Amniotic stem cell (primary cell): Measurements from ENCODE around the gene PTS.
"Not testable (repeated sequence)": the region's sequence is repeated elsewhere in the genome, so short reads cannot be mapped to it uniquely, and the experiment has no call there.

Experiments used
- DNase-seq: peaks from one replicate; lab custom pipeline; 2025; lab: John Stamatoyannopoulos, UW

PTS gene

GRCh38 chr11:112226062-112226830, at the start of gene PTS:
TSS of gene PTS (plus strand) at chr11:112226428. CDS start at chr11:112226444, 16 bp downstream.
- DNase-seq = peak; percentile 44

- DNase-seq = no peak
Observed at GRCh38 chr11:112177589-112177988, 48.6 kb upstream of the PTS start.

- DNase-seq = no peak
Observed at GRCh38 chr11:112178428-112178827, 47.8 kb upstream of the PTS start.

GRCh38 chr11:112178936-112179335, 47.3 kb upstream of the PTS start:
- DNase-seq = no peak

- DNase-seq = no peak
Observed at GRCh38 chr11:112179601-112180000, 46.6 kb upstream of the PTS start.

GRCh38 chr11:112182867-112183266, 43.4 kb upstream of the PTS start:
- DNase-seq = no peak

GRCh38 chr11:112185883-112186282, 40.3 kb upstream of the PTS start:
- no peak for DNase-seq

- no peak for DNase-seq
Observed at GRCh38 chr11:112186304-112186703, 39.9 kb upstream of the PTS start.

GRCh38 chr11:112195113-112195512, 31.1 kb upstream of the PTS start:
- DNase-seq = not testable (repeated sequence)

- DNase-seq = no peak
Observed at GRCh38 chr11:112195951-112196351, 30.3 kb upstream of the PTS start.

- no peak for DNase-seq
Observed at GRCh38 chr11:112196519-112197087, 29.6 kb upstream of the PTS start.

- DNase-seq = not testable (repeated sequence)
Observed at GRCh38 chr11:112199101-112199500, 27.1 kb upstream of the PTS start.

- no peak for DNase-seq
Observed at GRCh38 chr11:112200252-112200651, 26.0 kb upstream of the PTS start.

GRCh38 chr11:112206071-112206470, 20.2 kb upstream of the PTS start:
- no peak for DNase-seq

GRCh38 chr11:112210890-112211289, 15.3 kb upstream of the PTS start:
- DNase-seq = no peak

GRCh38 chr11:112211536-112211935, 14.7 kb upstream of the PTS start:
- DNase-seq = no peak

GRCh38 chr11:112212290-112212689, 13.9 kb upstream of the PTS start:
- DNase-seq = no peak

- no peak for DNase-seq
Observed at GRCh38 chr11:112212710-112213109, 13.5 kb upstream of the PTS start.

- DNase-seq = no peak
Observed at GRCh38 chr11:112213753-112214152, 12.5 kb upstream of the PTS start.

GRCh38 chr11:112215621-112216020, 10.6 kb upstream of the PTS start:
- DNase-seq = no peak

GRCh38 chr11:112216561-112217105, 9.6 kb upstream of the PTS start:
- DNase-seq = no peak

GRCh38 chr11:112219476-112220232, 6.6 kb upstream of the PTS start:
- DNase-seq = peak; percentile 23
